GF-D8 (cell line): ENCODE data around the gene RET.

Experiments
- DNase-seq: peaks from one replicate; lab custom pipeline; 2025; lab: John Stamatoyannopoulos, UW

Gene RET

DNA sequence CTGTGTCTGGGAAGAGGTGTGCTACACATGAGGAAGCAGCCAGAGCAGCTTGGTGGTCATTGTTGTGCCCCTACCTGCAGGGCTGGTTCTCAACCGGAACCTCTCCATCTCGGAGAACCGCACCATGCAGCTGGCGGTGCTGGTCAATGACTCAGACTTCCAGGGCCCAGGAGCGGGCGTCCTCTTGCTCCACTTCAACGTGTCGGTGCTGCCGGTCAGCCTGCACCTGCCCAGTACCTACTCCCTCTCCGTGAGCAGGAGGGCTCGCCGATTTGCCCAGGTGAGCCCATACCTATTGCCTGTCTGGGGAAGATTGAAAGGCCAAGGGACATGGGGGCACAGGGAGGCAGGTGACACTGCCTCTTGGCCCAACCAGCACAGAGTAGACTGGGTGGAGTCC lies 32.1 kb downstream of the RET start:
- no peak for DNase-seq

GRCh38 chr10:43109671-43110249 lies 32.9 kb downstream of the RET start:
- no peak for DNase-seq

- DNase-seq, result no peak
Measured at GRCh38 chr10:43110338-43111071, 33.6 kb downstream of the RET start.

DNA sequence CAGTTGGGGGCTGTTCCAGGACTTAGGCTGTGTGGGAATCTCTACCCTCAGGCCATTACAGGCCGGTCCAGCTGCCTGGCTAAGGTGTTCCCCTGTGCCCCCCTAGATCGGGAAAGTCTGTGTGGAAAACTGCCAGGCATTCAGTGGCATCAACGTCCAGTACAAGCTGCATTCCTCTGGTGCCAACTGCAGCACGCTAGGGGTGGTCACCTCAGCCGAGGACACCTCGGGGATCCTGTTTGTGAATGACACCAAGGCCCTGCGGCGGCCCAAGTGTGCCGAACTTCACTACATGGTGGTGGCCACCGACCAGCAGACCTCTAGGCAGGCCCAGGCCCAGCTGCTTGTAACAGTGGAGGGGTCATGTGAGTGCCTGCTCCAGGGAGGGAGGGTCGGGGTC lies 34.2 kb downstream of the RET start:
- no peak for DNase-seq

DNA sequence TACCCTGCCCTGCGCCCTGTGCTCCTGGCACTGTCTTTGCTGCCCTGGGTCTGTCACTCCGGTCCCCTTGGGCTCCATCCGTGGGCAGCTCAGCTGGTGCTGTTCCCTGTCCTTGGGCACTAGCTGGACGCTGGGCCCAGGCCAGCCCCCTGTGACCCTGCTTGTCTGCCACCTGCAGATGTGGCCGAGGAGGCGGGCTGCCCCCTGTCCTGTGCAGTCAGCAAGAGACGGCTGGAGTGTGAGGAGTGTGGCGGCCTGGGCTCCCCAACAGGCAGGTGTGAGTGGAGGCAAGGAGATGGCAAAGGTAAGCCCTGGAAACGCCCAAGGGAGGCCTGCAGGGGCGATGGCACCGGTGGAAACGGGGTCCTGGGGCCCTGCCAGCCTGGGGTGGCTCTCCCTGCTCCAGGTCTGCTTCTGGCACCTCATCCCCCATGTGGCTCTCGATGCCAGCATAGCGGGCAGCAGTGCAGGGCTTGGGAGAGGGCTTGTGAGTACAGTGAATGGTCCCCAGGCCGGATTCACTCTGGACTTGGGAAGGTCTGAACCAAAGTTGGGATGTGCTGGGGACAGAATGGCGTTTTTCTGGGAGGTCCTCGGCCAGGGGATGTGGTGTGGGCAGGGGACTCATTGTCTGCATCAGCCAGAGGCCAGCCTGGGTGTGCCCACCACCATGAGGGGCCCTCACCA lies 35.2 kb downstream of the RET start:
- no peak for DNase-seq

GRCh38 chr10:43112608-43112961 lies 35.7 kb downstream of the RET start:
- no peak for DNase-seq

DNA sequence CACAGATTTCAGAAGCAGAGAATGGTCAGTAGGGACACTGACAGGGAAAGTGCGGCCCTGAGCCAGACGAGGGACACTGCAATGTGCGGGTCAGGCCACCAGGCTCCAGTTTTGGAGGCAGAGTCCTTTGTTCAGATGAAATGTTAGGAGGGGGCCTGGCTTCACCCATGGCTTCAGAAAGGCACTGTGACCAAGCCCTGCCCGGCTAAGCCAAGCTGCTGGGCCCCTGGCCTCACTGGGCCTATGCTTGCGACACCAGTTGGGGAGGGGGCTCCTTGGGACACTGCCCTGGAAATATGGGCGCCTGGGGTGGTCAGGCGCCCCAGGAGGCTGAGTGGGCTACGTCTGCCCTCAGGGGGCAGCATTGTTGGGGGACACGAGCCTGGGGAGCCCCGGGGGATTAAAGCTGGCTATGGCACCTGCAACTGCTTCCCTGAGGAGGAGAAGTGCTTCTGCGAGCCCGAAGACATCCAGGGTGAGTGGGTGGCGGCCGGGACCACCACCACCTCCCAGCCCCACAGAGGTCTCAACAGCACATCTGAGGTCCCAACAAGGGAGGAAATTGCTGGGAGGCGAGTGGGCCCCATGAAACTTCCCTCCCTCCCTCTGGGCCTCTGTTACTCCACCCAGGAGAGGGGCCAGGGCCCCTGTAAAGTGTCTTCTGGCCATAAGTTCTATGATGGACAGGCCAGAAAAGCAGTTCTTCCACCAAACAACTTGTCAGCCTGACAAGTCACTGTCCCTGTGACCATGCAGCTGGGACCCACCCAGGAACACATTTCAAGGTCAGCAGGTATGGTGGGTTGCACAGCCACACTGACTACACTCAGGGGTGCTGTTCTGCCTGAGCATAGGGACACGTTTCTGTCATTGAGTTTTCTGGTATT lies 36.6 kb downstream of the RET start:
- DNase-seq, result no peak

GRCh38 chr10:43114088-43114742 lies 37.3 kb downstream of the RET start:
- DNase-seq, result no peak

- no peak for DNase-seq
Measured at GRCh38 chr10:43114743-43115611, 38.1 kb downstream of the RET start.

- no peak for DNase-seq
Measured at GRCh38 chr10:43115881-43116595, 39.2 kb downstream of the RET start.

- no peak for DNase-seq
Measured at GRCh38 chr10:43116596-43116995, 39.7 kb downstream of the RET start.

DNA sequence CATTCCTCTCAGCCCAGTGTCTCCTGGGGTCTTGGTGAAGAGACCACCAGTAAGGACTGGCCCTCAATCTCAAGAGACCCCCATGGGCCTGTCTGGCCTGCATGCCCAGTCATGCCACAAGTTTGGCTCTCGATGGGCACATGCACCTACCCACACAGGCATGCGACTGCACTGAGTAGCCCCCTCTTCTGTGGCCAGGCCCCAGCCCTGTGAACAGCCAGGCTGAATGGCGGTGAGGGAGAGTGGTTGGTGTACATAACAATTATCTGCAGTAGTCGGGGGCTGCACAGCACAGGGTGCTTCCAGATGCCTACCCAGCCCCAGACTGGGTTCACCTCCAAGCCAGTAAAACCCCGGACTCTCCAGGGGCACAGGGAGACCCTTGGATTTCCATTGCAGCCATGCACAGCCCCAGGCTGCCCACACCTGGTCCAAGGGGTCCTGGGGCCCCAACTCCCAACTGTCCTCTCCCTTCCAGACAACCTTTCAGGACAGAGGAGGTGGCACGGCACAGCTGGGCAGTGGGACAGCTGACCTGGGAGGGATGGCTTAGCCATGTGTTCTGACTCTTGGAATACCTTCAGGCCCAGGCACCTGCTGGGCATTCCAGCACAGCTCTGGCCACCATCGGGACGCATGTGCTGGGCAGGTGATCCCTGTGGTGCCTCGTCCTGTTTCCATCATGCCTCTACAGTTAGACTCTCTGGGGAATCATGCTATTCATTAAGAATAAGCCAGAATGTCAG lies 40.3 kb downstream of the RET start:
- no peak for DNase-seq

- no peak for DNase-seq
Measured at GRCh38 chr10:43117777-43118583, 41.1 kb downstream of the RET start.

DNA sequence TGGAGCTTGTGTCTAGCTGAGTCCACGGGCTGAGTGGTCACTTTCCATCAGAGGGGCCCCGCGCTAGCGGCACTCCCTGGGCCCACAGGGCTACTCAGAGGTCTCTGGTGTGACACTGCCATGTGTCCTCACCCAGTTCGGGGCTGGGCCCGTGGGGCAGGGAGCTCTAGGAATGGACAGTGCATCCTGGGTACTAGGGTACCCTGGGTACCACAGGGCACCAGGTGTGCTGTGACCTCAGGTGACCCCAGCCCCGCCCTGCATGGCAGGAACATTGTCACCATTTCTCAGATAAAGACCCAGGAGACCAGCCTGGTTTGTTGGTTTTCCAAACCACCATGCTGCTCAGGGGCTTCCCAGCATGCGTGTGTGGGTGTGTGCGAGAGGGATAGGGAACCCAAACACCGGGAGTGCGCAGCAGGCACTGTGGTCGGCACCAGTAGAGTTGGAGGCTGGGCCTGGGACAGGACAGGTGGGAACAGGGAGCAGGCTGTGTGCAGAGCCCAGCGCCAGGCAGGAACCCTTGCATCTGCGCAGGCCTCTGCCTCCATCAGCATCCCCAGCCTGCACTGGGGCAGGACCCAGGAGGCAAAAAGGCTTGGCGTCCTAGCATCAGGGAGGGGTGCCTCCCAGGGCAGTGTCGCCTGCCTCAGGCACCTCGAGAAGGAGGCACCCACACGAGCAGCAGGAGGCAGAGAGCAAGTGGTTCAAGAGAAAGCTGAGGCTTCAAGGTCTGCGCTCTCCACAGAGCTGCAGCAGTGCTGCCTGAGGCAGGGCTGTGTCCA lies 42.0 kb downstream of the RET start:
- DNase-seq, result no peak

DNA sequence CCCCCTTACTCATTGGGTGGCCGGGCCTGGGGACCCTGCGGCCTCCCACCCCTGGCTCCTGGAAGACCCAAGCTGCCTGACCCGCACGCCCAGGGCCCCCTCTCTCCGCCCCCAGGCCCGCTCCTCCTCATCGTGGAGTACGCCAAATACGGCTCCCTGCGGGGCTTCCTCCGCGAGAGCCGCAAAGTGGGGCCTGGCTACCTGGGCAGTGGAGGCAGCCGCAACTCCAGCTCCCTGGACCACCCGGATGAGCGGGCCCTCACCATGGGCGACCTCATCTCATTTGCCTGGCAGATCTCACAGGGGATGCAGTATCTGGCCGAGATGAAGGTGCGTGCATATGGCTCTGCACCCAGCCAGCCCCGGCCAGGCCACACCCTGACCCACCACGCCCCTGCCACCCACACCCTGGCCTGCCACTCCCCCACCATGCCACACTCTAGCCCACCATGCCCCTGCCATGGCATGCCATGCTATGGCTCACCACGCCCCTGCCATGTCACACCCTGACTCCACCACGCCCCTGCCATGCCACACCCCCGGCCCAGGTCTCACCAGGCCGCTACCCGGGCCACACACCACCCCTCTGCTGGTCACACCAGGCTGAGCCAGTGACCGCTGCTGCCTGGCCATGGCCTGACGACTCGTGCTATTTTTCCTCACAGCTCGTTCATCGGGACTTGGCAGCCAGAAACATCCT lies 42.7 kb downstream of the RET start:
- DNase-seq, result no peak

DNA sequence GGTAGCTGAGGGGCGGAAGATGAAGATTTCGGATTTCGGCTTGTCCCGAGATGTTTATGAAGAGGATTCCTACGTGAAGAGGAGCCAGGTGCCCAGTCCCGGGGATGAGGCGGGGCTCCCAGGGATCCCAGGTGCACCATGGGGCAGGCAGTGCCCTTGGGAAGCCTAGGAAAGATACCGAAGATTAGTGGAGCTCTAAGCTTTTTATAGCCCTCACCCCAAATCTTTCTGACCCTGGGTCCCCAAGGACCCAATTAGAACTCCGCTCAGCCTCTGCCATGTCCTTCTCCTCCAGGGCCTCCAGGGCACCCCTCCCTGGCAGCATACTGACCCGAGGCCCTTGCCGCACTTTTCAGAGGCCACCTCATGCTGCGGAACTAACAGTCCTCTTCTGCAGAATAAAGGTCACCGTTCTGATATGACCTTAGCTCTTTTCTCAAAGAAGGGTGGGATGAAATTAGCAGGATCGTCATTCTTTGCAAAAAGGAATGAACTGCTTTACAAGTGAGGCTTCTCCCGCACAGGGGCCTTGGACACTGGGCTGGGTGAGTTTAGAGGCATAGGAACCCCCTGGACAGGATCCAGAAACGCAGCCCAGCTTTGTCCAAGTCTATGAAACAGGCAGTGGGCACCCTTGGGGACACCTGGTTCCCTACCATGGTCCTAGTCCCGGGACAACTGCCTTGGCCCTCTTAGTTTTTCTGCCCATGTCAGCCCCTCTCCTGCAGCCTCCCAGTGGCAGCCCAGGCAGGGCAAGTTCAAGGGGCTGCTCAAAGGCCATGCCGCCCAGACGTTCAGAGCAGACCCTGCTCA lies 43.5 kb downstream of the RET start:
- no peak for DNase-seq
